A549 (cell line): ENCODE results near the gene NRXN2.

Experiments
- CBX2 ChIP-seq: fragments of 200-600 bp; sonication (generic); IDR thresholded peaks from 2 replicates; pipeline ENCODE4 v1.6.1; 2016; ENCODE audit warnings: low read depth, mild to moderate bottlenecking, borderline replicate concordance
- CTCF ChIP-seq: fragments of >200 bp; sonication (Bioruptor Twin); formaldehyde crosslinking; IDR thresholded peaks from 3 replicates; pipeline ENCODE4 v1.5.1; 2016
- POLR2A ChIP-seq: IDR thresholded peaks from 2 replicates; pipeline ENCODE4 v1.6.1; 2012; ENCODE audit warnings: mild to moderate bottlenecking, low read length
- RNF2 ChIP-seq: fragments of 200-600 bp; sonication (generic); IDR thresholded peaks from 2 replicates; pipeline ENCODE4 v1.6.1; 2016; ENCODE audit warnings: low read depth, mild to moderate bottlenecking, antibody characterized with exemption, moderate library complexity, borderline replicate concordance
- SMC3 ChIP-seq: fragments of >200 bp; sonication (Bioruptor Twin); formaldehyde crosslinking; IDR thresholded peaks from 3 replicates; pipeline ENCODE4 v1.6.1; 2018; ENCODE audit warnings: inconsistent platforms
- USF2 ChIP-seq: fragments of 450-650 bp; IDR thresholded peaks from 2 replicates; pipeline ENCODE4 v1.6.1; 2014; ENCODE audit warnings: antibody characterized with exemption
- TF ChIP-seq, protein P1 (sequence below): fragments of 200-600 bp; sonication (generic); IDR thresholded peaks from 2 replicates; pipeline ENCODE4 v1.6.1; 2016; ENCODE audit warnings: antibody characterized with exemption, mild to moderate bottlenecking, moderate library complexity
- TF ChIP-seq, protein P2 (sequence below): IDR thresholded peaks from 2 replicates; pipeline ENCODE4 v1.6.1; 2012

DNA sequence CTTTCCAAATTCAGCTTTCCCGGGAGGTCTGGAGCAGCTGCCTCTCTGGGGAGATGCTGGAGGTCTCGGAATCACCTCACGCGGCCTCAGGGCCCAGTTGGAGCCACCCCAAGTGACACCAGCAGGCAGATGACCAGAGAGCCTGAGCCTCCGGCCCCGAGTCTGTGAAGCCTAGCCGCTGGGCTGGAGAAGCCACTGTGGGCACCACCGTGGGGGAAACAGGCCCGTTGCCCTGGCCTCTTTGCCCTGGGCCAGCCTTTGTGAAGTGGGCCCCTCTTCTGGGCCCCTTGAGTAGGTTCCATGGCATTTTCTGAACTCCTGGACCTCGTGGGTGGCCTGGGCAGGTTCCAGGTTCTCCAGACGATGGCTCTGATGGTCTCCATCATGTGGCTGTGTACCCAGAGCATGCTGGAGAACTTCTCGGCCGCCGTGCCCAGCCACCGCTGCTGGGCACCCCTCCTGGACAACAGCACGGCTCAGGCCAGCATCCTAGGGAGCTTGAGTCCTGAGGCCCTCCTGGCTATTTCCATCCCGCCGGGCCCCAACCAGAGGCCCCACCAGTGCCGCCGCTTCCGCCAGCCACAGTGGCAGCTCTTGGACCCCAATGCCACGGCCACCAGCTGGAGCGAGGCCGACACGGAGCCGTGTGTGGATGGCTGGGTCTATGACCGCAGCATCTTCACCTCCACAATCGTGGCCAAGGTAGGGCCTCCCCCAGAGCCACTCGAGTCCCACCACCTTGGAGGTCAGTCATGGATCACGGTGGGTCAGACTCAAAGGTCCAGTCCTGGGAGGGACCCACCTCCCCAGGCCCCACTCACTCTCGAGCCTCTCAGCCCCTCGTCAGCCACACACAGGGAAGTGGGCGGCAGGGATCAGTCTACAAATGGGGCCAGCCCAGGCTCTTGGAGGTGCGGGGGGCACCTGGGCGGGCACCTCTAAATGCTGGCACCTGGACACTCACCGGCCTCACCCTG lies 131.5 kb downstream of the NRXN2 start:
- TF ChIP-seq POLR2A (no peak), SMC3 (no peak), RNF2 (no peak), CTCF (no peak), USF2 (no peak), CBX2 (no peak)
- TF ChIP-seq, protein P1, sequence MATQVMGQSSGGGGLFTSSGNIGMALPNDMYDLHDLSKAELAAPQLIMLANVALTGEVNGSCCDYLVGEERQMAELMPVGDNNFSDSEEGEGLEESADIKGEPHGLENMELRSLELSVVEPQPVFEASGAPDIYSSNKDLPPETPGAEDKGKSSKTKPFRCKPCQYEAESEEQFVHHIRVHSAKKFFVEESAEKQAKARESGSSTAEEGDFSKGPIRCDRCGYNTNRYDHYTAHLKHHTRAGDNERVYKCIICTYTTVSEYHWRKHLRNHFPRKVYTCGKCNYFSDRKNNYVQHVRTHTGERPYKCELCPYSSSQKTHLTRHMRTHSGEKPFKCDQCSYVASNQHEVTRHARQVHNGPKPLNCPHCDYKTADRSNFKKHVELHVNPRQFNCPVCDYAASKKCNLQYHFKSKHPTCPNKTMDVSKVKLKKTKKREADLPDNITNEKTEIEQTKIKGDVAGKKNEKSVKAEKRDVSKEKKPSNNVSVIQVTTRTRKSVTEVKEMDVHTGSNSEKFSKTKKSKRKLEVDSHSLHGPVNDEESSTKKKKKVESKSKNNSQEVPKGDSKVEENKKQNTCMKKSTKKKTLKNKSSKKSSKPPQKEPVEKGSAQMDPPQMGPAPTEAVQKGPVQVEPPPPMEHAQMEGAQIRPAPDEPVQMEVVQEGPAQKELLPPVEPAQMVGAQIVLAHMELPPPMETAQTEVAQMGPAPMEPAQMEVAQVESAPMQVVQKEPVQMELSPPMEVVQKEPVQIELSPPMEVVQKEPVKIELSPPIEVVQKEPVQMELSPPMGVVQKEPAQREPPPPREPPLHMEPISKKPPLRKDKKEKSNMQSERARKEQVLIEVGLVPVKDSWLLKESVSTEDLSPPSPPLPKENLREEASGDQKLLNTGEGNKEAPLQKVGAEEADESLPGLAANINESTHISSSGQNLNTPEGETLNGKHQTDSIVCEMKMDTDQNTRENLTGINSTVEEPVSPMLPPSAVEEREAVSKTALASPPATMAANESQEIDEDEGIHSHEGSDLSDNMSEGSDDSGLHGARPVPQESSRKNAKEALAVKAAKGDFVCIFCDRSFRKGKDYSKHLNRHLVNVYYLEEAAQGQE, result no peak
- TF ChIP-seq, protein P2, sequence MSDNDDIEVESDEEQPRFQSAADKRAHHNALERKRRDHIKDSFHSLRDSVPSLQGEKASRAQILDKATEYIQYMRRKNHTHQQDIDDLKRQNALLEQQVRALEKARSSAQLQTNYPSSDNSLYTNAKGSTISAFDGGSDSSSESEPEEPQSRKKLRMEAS, result no peak
